GM19023 (cell line): Measurements from ENCODE around the gene TTC27.

Source experiments
- ATAC-seq: cut with Tn5 transposase; IDR thresholded peaks from one replicate; pipeline ENCODE4 v1.9.1; 2021; ENCODE audit warnings: mild to moderate bottlenecking, moderate library complexity; ENCODE audit not compliant: unreplicated experiment

TTC27 gene

DNA sequence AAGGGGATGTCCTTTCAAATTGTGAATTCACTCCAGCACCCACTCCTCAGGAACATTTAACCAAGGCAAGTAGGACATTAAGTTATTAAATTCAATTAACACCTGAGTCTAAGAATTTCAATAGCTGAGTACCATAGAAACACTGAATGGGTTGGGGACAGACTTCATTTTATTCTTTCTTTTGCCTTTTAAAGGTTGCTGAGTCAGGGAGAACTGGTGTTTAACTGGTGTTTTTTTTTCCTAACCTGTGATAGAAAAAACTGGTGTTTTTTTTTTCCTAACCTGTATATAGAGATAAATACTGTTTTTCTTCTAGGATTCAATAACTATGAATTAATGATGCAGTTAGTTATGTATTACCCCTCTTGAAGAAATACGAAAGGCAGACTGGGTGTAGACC is 38.9 kb downstream of the TTC27 start:
- ATAC-seq = no peak

DNA sequence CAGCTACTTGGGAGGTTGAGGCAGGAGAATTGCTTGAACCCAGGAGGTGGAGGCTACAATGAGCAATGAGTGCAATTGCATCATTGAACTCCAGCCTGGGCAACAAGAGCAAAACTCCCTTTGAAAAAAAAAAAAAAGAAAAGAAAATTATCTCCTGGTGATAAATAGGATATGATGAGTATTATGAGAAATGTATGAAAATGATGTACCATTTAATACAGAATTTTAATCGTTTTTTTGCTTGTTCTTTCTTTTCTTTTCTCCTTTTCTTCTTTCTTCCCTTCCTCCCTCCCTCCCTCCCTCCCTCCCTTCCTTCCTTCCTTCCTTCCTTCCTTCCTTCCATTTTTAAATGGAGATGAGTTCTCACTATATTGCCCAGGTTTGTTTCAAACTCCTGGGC is 40.4 kb downstream of the TTC27 start:
- ATAC-seq = no peak

DNA sequence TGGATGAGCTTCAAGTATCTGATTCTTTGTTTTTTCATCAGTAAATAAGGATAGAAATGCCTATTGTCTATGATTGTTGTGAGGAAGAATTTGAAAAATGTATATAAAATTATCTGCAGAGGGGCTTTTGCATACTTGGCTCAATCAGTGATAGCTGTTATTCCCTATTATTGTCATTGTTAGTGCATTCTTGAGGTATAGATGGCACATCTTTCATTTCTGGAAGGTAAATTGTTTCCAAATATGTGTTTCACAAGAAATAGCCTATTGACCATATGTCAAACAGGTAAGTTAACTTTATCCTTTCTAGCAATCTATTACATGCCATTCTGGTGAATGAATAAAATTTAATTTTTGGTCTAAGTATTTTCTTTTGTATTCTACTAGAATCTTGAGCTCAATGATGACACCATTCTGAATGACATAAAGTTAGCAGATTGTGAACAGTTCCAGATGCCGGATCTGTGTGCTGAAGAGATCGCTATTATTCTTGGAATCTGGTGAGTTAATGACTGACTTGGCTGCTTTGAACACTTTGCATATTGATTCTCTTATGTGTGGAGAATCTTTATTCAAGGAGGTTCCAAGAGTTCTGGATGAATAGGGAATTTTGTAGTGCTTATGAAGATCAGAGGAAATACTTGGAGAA is 44.2 kb downstream of the TTC27 start:
- no peak for ATAC-seq

- ATAC-seq = no peak
Observed at GRCh38 chr2:32678825-32679224, 51.0 kb downstream of the TTC27 start.

GRCh38 chr2:32680942-32681341 is 53.1 kb downstream of the TTC27 start:
- ATAC-seq = no peak

DNA sequence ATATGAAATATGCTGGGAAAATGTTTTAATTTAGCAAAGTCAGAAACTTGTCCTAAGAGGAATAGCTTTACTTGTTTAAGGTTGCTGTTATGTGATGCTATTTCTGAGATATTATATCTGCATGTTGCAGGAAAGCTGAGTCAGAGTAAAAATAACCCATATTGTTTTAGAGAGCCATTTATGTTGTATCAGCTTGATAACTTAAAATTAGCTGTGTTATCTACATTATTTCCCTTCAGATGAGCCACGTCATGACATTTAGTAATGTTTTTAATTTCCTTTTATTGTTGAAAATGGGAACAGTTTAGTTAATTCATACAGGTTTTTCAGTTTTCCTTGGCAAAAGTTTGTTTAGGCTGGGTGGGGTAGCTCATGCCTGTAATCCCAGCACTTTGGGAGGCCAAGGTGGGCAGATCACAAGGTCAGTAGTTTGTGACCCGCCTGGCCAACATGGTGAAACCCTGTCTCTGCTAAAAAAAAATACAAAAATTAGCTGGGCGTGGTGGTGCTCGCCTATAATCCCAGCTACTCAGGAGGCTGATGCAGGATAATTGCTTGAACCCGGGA is 55.8 kb downstream of the TTC27 start:
- ATAC-seq = no peak

DNA sequence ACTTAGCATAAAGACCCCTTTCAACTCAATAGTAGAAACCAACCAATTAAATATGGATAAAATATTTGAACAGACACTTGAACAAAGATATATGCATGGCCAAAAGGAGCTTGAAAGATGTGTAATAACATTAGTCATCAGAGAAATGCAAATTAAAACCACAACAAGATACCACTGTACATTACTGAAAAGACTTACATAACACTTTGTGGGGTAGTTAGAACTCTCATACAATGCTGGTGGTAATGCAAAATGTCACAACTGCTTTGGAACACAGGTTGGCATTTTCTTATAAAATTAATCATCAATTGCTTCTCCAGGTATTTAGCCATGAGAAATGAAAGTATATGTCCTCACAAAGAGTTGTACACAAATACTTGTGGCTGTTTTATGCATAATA is 60.7 kb downstream of the TTC27 start:
- ATAC-seq = no peak

- no peak for ATAC-seq
Observed at GRCh38 chr2:32691678-32692077, 63.8 kb downstream of the TTC27 start.

- no peak for ATAC-seq
Observed at GRCh38 chr2:32696439-32696838, 68.6 kb downstream of the TTC27 start.

DNA sequence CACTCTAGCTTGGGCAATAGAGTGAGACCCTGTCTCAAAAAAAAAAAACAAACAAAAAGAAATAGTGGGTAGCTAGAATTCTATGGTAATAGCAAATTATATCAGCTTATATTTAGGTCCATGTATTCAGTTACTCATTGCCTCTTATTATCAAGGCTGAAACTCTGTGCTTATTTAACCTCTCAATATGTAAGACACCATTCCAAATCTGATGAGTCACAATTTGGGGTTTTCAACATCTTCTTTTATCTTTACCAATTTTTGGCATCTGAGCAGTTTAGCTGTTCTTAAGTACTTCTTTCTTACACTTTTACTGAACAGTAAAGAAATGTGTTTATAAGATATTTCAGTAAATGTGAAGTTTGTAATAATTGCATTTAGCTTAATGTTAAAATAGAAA is 69.3 kb downstream of the TTC27 start:
- ATAC-seq = no peak

DNA sequence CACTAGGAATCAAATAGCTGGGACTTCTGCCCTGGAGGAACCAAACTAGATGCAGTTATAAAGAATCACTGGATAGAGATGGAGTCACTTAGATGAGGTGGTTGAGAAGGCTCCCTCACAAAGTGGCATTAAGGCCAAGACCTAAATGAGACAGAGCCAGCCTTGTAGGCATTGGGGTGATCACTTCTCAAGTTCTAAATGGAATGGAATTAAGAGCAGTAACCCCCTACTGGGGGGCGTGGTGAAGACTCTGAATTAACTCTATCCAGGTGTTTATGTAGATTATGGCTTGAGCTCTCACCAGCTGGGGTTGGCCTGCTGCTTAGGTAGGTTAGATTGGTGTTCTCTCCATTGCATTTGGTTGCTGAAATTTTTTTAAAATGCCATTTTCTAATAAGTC is 71.3 kb downstream of the TTC27 start:
- no peak for ATAC-seq

DNA sequence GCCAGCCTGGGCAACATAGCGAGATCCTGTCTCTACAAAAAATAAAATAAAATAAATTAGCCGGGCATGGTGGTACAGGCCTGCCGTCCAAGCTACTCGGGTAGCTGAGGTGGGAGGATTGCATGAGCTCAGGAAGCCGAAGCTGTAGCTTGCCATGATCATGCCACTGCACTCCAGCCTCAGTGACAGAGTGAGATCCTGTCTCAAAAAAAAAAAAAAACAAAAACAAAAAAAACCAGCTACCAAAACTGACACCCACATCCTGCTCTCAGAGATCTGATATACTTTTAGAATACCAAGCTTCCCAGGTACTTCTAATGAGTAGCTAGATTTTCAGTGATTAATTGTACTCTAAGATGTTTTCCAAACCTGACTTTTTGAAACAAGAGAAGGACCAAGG is 74.0 kb downstream of the TTC27 start:
- ATAC-seq = no peak

GRCh38 chr2:32702303-32703064 is 74.6 kb downstream of the TTC27 start:
- ATAC-seq = no peak

GRCh38 chr2:32706815-32707579 is 79.1 kb downstream of the TTC27 start:
- no peak for ATAC-seq

DNA sequence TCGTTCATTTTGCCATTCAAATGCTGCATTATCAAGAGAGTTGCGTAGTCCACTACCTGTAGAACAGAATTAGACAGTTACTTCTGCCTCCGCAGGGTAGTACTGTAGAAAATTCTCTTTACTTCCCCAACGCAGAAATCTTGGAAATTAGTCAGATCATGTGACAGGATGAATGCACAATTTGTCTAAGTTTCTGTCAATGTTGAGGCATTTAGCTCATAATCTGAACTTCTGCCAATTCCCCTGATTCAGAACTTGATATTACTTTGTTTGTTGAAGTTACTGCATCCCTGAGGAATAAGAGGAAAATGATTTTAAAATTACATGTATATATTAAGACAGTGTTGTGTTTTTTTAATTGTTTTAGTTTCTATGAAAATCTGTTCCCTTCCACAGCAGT is 83.4 kb downstream of the TTC27 start:
- ATAC-seq = no peak

DNA sequence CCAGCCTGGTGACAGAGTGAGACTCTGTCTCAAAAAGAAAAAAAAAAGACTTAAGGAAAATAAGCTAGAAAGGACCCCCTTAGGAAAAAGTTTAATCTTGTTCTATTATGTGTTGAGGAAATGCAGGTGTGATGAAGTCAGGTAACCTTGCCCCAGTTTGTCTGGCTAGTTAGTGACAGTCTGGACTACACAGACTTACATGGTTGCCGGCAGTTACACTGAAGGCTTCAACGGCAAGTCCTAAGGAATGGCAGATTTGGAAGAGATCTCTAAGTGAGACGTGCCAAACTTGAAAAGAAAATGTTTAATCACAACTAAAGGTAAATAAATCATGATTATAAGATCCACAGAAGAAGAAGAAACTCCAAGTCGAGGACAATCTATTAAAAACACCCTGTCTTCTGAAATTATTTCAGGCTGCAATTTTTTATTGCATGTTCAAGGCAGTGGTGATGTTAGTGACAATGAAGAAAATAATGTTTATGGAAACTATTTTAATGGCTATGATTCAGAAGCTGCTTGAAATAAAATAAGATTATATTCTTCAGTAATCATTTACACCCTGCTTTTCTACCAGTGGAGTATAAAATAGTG is 84.2 kb downstream of the TTC27 start:
- ATAC-seq = no peak

DNA sequence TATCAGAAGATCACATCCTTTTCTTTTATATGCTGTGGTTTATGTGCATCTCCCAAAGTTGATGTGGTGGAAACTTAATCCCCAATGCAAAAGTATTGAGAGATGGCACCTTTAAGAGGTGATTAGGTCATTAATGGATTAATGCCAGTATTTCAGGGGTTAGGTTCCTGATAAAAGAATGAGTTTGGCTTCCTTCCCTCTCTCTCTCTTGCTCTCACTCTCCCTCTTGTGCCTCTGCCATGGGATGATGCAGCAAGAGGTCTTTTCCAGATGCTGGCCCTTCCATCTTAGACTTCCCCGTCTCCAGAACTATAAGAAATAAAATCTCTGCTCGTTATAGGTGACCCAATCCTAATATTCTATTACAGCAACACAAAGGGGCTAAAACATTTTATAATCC is 85.0 kb downstream of the TTC27 start:
- no peak for ATAC-seq

DNA sequence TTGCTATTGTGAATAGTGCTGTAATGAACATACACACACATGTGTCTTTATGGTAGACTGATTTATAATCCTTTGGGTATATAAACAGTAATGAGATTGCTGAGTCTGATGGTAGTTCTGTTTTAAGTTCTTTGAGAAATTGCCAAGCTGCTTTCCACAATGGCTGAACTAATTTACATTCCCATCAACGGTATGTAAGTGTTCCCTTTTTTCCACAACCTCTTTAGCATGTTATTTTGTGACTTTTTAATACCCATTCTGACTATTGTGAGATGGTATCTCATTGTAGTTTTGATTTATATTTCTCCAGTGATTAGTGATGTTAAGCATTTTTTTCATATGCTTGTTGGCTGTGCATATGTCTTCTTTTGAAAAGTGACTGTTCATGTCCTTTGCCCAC is 86.7 kb downstream of the TTC27 start:
- ATAC-seq = no peak

GRCh38 chr2:32715391-32715841 is 87.6 kb downstream of the TTC27 start:
- ATAC-seq = peak; percentile 91

- no peak for ATAC-seq
Observed at GRCh38 chr2:32715981-32716380, 88.1 kb downstream of the TTC27 start.

DNA sequence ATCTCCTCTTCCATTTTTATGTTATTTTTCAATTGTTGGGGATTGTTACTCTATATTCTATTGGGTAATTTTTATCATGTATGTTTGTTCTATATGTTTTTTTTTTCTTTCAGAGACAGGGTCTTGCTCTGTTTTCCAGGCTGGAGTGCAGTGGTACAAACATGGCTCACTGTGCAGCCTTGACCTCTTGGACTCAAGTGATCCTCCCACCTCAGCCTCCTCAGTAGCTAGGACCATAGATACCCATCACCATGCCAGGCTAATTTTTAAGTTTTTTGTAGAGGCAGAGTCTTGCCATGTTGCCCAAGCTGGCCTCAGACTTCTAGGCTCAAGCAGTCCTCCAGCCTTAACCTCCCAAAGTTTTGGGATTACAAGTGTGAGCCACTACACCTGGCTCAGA is 88.7 kb downstream of the TTC27 start:
- no peak for ATAC-seq
